Transverse colon (tissue), 4 donors: ENCODE data around the gene ARHGEF4. TPM values are rescaled to one million over a fixed set of nuclear protein-coding genes. Genes with fewer than 3 reads are reported as not detected.
"Not testable (repeated sequence)": the region's sequence is repeated elsewhere in the genome, so short reads cannot be mapped to it uniquely, and the experiment has no call there.

ENCODE experiments used
- DNase-seq: peaks from one replicate; pipeline ENCODE4 v3.0.0-alpha.2; 2019
- H3K27ac ChIP-seq, 4 donors: fragments of 200-600 bp; sonication (generic); 2 replicates each; pipeline ENCODE4 v1.5.1; 2016 to 2018; ENCODE audit warnings: inconsistent platforms in 4 of 4
- H3K27me3 ChIP-seq: fragments of 200-600 bp; sonication (generic); 2 replicates; pipeline ENCODE4 v1.5.1; 2017; ENCODE audit warnings: inconsistent platforms
- H3K36me3 ChIP-seq, 4 donors: fragments of 200-600 bp; sonication (generic); 2 replicates each; pipeline ENCODE4 v1.5.1; 2017 to 2019; ENCODE audit warnings: inconsistent platforms in 4 of 4
- H3K4me1 ChIP-seq, 4 donors: fragments of 200-600 bp; sonication (generic); 2 replicates each; pipeline ENCODE4 v1.5.1; 2017 to 2020; ENCODE audit warnings: inconsistent platforms in 4 of 4
- H3K4me3 ChIP-seq, 4 donors: fragments of 200-600 bp; sonication (generic); 1 replicate in 1 of 4; 2 replicates in 3 of 4; pipeline versions ENCODE4 v1.5.1 to v1.6.1; 2017 to 2019; ENCODE audit warnings: inconsistent platforms in 4 of 4
- H3K9me3 ChIP-seq, 2 donors: fragments of 200-600 bp; sonication (generic); 2 replicates each; pipeline ENCODE4 v1.5.1; 2017 to 2019; ENCODE audit warnings: inconsistent platforms in 2 of 2
- EP300 ChIP-seq: sonication (generic); formaldehyde crosslinking; IDR thresholded peaks from one replicate; pipeline ENCODE4 v1.6.1; 2017; ENCODE audit warnings: antibody characterized with exemption, low read depth
- POLR2A ChIP-seq: fragments of 450-650 bp; IDR thresholded peaks from one replicate; pipeline ENCODE4 v1.6.1; 2016; ENCODE audit warnings: antibody characterized with exemption, mild to moderate bottlenecking, moderate library complexity
- POLR2AphosphoS5 ChIP-seq, 3 donors: sonication (generic); formaldehyde crosslinking; IDR thresholded peaks; one replicate each; pipeline ENCODE4 v1.6.1; 2016; ENCODE audit warnings: antibody characterized with exemption in 3 of 3
- WGBS, 2 donors: methylation state at CpG; one replicate each; pipeline ENCODE4 v1.1.5; 2018; ENCODE audit warnings: low coverage in 1 of 2; 5-methylcytosine and 5-hydroxymethylcytosine counted together
- in situ Hi-C, 4 donors: fragments of 200-750 bp; cut with MboI; loops; one replicate each; pipeline versions ENCODE4 v1.15.0 to v1.15.1; 2017; ENCODE audit warnings: low sequenced_read_pairs in 3 of 4, low pct_ligation_motif_present in 1 of 4, low pct_unique_long_range_greater_than_20kb in 1 of 4
- intact Hi-C: fragments of 100-400 bp; cut with DNase I; formaldehyde crosslinking; loops from one replicate; pipeline ENCODE4 v1.15.1; 2023; ENCODE audit warnings: low total_unique reads
- total RNA-seq, 4 donors: library from RNA; depleted of rRNA; stranded (reverse); fragments of >200 nt; gene quantifications; one replicate each; pipeline ENCODE4 v1.1.0, GENCODE V29; 2016
- TF ChIP-seq, protein P1 (sequence below), 5 experiments: fragments of 200-600 bp in 3 of 5; fragments of 450-650 bp in 2 of 5; sonication (generic) in 3 of 5; IDR thresholded peaks; 1 replicate in 2 of 5; 2 replicates in 3 of 5; pipeline ENCODE4 v1.5.1; 2016 to 2017; ENCODE audit warnings: antibody characterized with exemption in 5 of 5, inconsistent platforms in 3 of 5, mild to moderate bottlenecking in 2 of 5, moderate library complexity in 1 of 5

Gene ARHGEF4
- total RNA-seq, 4 donors from 2014 or later = 1.2 to 16.8 (median 1.7) TPM

DNA sequence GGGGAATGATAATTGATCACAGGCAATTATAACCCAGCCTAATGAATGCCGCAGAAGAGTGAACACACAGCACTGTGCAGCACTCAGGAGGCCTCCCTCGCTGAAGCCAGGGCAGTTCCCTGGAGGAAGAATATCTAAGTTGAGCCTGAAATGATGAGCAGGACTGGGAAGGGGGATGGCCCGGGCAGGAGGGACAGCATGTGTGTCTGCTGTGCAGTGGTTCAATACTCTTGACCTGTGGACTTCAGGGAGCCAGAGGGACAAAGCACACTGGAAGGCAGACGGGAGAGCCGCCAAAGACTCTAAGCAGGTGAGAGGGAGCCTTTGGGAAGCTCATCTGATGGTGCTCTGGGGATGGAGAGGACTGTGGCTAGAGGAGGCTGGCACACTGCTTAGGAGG lies 62.6 kb downstream of the ARHGEF4 start:
- no peaks in the 10 kb centered on the region for H3K4me1 ChIP-seq
- no peak for DNase-seq
- intact Hi-C loops (no loop called here), in situ Hi-C loops (no loop called here)
- no peak overlapping the region for H3K27ac ChIP-seq
- no peaks in the 10 kb centered on the region for H3K27me3 ChIP-seq
- H3K4me3 ChIP-seq = no peak overlapping the region
- H3K9me3 ChIP-seq = no peaks in the 10 kb centered on the region
- H3K36me3 ChIP-seq = no peaks in the 10 kb centered on the region
- TF ChIP-seq POLR2AphosphoS5 (IDR thresholded peaks at IDR 0.05) (no peak), POLR2A (no peak), EP300 (no peak)
- TF ChIP-seq, protein P1, sequence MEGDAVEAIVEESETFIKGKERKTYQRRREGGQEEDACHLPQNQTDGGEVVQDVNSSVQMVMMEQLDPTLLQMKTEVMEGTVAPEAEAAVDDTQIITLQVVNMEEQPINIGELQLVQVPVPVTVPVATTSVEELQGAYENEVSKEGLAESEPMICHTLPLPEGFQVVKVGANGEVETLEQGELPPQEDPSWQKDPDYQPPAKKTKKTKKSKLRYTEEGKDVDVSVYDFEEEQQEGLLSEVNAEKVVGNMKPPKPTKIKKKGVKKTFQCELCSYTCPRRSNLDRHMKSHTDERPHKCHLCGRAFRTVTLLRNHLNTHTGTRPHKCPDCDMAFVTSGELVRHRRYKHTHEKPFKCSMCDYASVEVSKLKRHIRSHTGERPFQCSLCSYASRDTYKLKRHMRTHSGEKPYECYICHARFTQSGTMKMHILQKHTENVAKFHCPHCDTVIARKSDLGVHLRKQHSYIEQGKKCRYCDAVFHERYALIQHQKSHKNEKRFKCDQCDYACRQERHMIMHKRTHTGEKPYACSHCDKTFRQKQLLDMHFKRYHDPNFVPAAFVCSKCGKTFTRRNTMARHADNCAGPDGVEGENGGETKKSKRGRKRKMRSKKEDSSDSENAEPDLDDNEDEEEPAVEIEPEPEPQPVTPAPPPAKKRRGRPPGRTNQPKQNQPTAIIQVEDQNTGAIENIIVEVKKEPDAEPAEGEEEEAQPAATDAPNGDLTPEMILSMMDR (IDR thresholded peaks at IDR 0.05) = no peak
- WGBS, 2 donors = 78% methylated on average over 5 of the region's 5 CpGs; no CpG with 5 or more reads in 1 of the 2 donors

DNA sequence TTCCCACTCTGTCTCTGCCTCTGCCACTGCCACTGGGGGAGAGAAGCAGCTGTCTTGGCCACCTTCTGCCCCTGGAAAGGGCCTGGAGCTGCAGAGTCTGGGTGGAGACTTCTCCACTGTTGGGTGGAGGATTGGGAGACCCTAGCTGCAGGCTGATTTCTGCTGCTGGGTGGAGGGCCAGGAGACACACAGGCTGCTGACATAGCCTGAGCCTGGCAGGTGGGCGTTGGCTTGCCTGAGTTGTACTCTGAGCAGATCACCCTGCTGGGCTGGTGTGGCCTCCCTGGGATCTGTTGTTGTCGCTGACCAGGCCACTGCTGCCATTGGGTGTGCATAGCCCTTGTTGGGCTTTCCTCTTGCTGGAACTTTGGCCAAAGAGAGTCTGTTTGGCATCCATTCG lies 64.3 kb downstream of the ARHGEF4 start:
- no peaks in the 10 kb centered on the region for H3K36me3 ChIP-seq
- in situ Hi-C loops = no loop called here
- DNase-seq = no peak
- no peaks in the 10 kb centered on the region for H3K27me3 ChIP-seq
- 60 to 76% methylated on average over 1 to 3 of the region's 3 CpGs for WGBS, 2 donors
- H3K4me1 ChIP-seq = no peaks in the 10 kb centered on the region
- H3K27ac ChIP-seq = no peak overlapping the region
- intact Hi-C loops = no loop called here
- no peak overlapping the region for H3K4me3 ChIP-seq
- no peaks in the 10 kb centered on the region for H3K9me3 ChIP-seq
- TF ChIP-seq, protein P1 (IDR thresholded peaks at IDR 0.05) = no peak
- no peak for TF ChIP-seq EP300
- no peak for TF ChIP-seq POLR2A
- TF ChIP-seq POLR2AphosphoS5 (IDR thresholded peaks at IDR 0.05) = no peak

DNA sequence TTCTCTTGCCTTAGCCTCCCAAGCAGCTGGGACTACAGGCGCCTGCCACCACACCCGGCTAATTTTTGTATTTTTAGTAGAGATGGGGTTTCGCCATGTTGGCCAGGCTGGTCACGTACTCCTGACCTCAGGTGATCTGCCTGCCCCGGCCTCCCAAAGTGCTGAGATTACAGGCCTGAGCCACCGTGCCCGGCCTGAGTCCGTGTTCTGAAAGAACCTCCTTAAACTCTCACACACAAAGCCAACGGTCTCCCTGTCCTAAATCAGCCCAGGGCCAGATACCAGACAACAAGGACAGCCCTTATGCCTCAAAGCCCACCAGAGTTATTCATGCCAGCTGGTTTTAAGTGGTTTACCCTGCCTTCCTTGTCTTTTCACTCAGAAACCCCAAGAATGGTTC lies 64.9 kb downstream of the ARHGEF4 start:
- DNase-seq, H3K4me3 ChIP-seq, intact Hi-C loops, H3K36me3 ChIP-seq, in situ Hi-C loops, H3K9me3 ChIP-seq, H3K27me3 ChIP-seq, H3K4me1 ChIP-seq, H3K27ac ChIP-seq: not testable (repeated sequence)
- WGBS, 2 donors = 96% methylated on average over 9 of the region's 9 CpGs; no CpG with 5 or more reads in 1 of the 2 donors

DNA sequence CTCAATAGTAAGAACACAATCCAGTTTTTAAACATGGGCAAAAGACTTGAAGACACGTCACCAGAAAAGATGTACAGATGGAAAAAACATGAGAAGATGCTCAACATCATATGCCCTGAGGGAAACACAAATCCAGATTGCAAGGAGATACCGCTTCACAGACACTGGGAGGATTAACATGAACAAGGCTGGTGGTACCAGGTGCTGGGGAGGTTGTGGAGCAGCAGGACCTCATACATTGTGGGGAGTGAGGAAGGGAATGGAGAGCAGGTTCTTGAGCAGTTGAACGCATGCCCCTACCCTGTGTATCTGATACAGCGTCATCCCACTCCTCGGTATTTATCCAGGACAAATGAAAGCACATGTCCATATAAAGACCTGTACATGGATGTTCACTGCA lies 72.1 kb downstream of the ARHGEF4 start:
- Histone ChIP-seq H3K9me3 (no peaks in the 10 kb centered on the region), H3K27me3 (no peaks in the 10 kb centered on the region), H3K27ac (no peak overlapping the region), H3K36me3 (no peaks in the 10 kb centered on the region), H3K4me1 (no peaks in the 10 kb centered on the region), H3K4me3 (no peak overlapping the region)
- 93 to 94% methylated on average over 4 to 5 of the region's 5 CpGs for WGBS, 2 donors
- DNase-seq = no peak
- intact Hi-C loops (no loop called here), in situ Hi-C loops (no loop called here)
- TF ChIP-seq EP300 = no peak

DNA sequence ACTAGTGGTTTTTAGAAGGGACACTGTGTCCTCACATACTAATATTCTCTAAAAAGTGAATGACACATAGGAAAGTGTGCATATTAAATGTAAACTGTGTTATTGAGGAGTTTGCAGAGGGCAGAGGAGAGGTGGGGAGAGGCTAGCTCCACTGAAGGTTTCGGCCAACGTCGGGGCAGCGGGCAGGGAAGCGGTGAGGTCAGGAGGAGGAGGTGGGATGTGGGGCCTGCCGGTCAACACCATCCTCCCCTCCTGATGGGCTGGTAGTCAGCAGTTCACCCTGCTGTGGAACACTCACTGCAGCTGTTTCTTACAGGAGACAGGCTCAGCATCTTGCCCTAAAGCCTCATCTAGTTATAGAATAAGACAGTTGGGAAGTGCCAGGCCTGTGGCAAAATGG lies 74.2 kb downstream of the ARHGEF4 start:
- no peak overlapping the region for H3K27ac ChIP-seq
- TF ChIP-seq, protein P1 (IDR thresholded peaks at IDR 0.05) = no peak
- no peak for TF ChIP-seq POLR2A
- H3K4me3 ChIP-seq = no peak overlapping the region
- 73 to 76% methylated on average over 5 to 6 of the region's 6 CpGs for WGBS, 2 donors
- in situ Hi-C loops (no loop called here), intact Hi-C loops (no loop called here)
- peaks cover 10% of the 10 kb centered on the region for H3K27me3 ChIP-seq
- H3K9me3 ChIP-seq = no peaks in the 10 kb centered on the region
- DNase-seq = no peak
- no peaks in the 10 kb centered on the region for H3K4me1 ChIP-seq
- no peaks in the 10 kb centered on the region for H3K36me3 ChIP-seq
